ENCODE measurements around the gene MED12L. TPM values are rescaled to one million over a fixed set of nuclear protein-coding genes. Genes with fewer than 3 reads are reported as not detected.

Gene MED12L
- total RNA-seq, 3 donors from 2014 or later, result 0.48 to 1.6 (median 1.6) TPM

- intact Hi-C loops (cut with DNase I; ENCODE audit: low total_unique reads), result loop anchor here (1.0 kb wide), 1 partner anchor 34 kb away; no protein-coding TSS in a partner anchor
- H3K4me1 ChIP-seq, result no peaks in the 10 kb centered on the region
- H3K27me3 ChIP-seq, result peaks cover 0 to 6% of the 10 kb centered on the region in 2 donors
- TF ChIP-seq POLR2A (IDR thresholded peaks at IDR 0.05) (no peak), CTCF (IDR thresholded peaks at IDR 0.05) (no peak), POLR2AphosphoS5 (IDR thresholded peaks at IDR 0.05) (no peak)
- no peaks in the 10 kb centered on the region for H3K36me3 ChIP-seq
- H3K9me3 ChIP-seq, result no peaks in the 10 kb centered on the region
- no peak overlapping the region for H3K27ac ChIP-seq
- H3K4me3 ChIP-seq, result peak overlapping the region; percentile 57 to 74 (median 69)
- DNase-seq (ENCODE audit: low spot score in 2 of 2), result no peak
Measured at GRCh38 chr3:151085889-151086483, 522 bp downstream of the MED12L start.

- Histone ChIP-seq H3K4me1 (no peaks in the 10 kb centered on the region), H3K4me3 (peak overlapping the region; percentile 57 to 74 (median 69)), H3K27ac (no peak overlapping the region), H3K9me3 (no peaks in the 10 kb centered on the region), H3K36me3 (no peaks in the 10 kb centered on the region), H3K27me3 (peaks cover 0 to 6% of the 10 kb centered on the region in 2 donors)
- peak; percentile 51 to 71 for DNase-seq (ENCODE audit: low spot score in 2 of 2)
- intact Hi-C loops (cut with DNase I; ENCODE audit: low total_unique reads), result loop anchor here (1.0 kb wide), 1 partner anchor 34 kb away; no protein-coding TSS in a partner anchor
- TF ChIP-seq CTCF (IDR thresholded peaks at IDR 0.05) (peak in 1 of 3 donors; percentile 20), POLR2A (IDR thresholded peaks at IDR 0.05) (no peak)
Measured at GRCh38 chr3:151086484-151087456, 1.3 kb downstream of the MED12L start.

GRCh38 chr3:151087648-151088047 is 2.2 kb downstream of the MED12L start:
- Histone ChIP-seq H3K27ac (no peak overlapping the region), H3K4me1 (no peaks in the 10 kb centered on the region), H3K36me3 (no peaks in the 10 kb centered on the region), H3K9me3 (no peaks in the 10 kb centered on the region), H3K4me3 (no peak overlapping the region), H3K27me3 (peaks cover 0 to 6% of the 10 kb centered on the region in 2 donors)
- DNase-seq (ENCODE audit: low spot score in 2 of 2), result no peak
- intact Hi-C loops (cut with DNase I; ENCODE audit: low total_unique reads), result no loop called here
- TF ChIP-seq CTCF (IDR thresholded peaks at IDR 0.05) (no peak), POLR2A (IDR thresholded peaks at IDR 0.05) (no peak), POLR2AphosphoS5 (IDR thresholded peaks at IDR 0.05) (no peak)

- H3K27ac ChIP-seq, result no peak overlapping the region
- no peak for DNase-seq (ENCODE audit: low spot score in 2 of 2)
- no peaks in the 10 kb centered on the region for H3K4me1 ChIP-seq
- H3K36me3 ChIP-seq, result no peaks in the 10 kb centered on the region
- no peaks in the 10 kb centered on the region for H3K9me3 ChIP-seq
- H3K27me3 ChIP-seq, result no peaks in the 10 kb centered on the region
- no peak overlapping the region for H3K4me3 ChIP-seq
- TF ChIP-seq POLR2A (IDR thresholded peaks at IDR 0.05), result no peak
- no peak for TF ChIP-seq CTCF (IDR thresholded peaks at IDR 0.05)
- no peak for TF ChIP-seq POLR2AphosphoS5 (IDR thresholded peaks at IDR 0.05)
- intact Hi-C loops (cut with DNase I; ENCODE audit: low total_unique reads), result no loop called here
Measured at GRCh38 chr3:151091685-151092345, 6.4 kb downstream of the MED12L start.

Data from breast epithelium (tissue), 4 donors.